ENCODE results near the gene OLA1. TPM values are rescaled to one million over a fixed set of nuclear protein-coding genes. Genes with fewer than 3 reads are reported as not detected.

Gene OLA1
- total RNA-seq, 1 experiment from 2014 or later = 126 TPM

- ChIA-PET CTCF (no interaction called here), POLR2A (no interaction called here)
- Histone ChIP-seq H3K4me3 (ENCODE audit: low read depth in 2 of 2, low read length in 2 of 2) (no peak overlapping the region), H3K27ac (ENCODE audit: low read length) (no peak overlapping the region), H3K9me3 (ENCODE audit: control insufficient read depth, insufficient read depth, low read depth, low read length) (no peaks in the 10 kb centered on the region), H3K4me1 (ENCODE audit: control insufficient read depth, insufficient read depth, low read length) (no peaks in the 10 kb centered on the region), H3K36me3 (ENCODE audit: control insufficient read depth, insufficient read depth, low read length) (peaks cover 24% of the 10 kb centered on the region; the same call in 1 of the 2 replicates), H3K27me3 (ENCODE audit: control insufficient read depth, insufficient read depth, low read length) (no peaks in the 10 kb centered on the region)
- intact Hi-C loops (cut with micrococcal nuclease; ENCODE audit: unreplicated experiment) = no loop called here
- TF ChIP-seq POLR2AphosphoS5 (IDR thresholded peaks at IDR 0.05; ENCODE audit: low read depth, low read length) (no peak), TCF7L2 (IDR thresholded peaks at IDR 0.05; ENCODE audit: low read depth, low read length) (no peak), CTCF (IDR thresholded peaks at IDR 0.05) (no peak), SIN3A (IDR thresholded peaks at IDR 0.05; ENCODE audit: borderline replicate concordance, insufficient read depth, low read depth, low read length) (no peak), REST (IDR thresholded peaks at IDR 0.05; ENCODE audit: insufficient read depth in 1 of 2, low read depth in 2 of 2, low read length in 1 of 2) (no peak)
- no TSS peak for BruUV-seq (replicated peaks)
- in situ Hi-C loops (cut with HindIII; ENCODE audit: low pct_unique_long_range_greater_than_20kb, low sequenced_read_pairs) = no loop called here
- ATAC-seq = no peak
- DNase-seq (ENCODE audit: low read depth, low spot score) = no peak
These were observed 23.6 kb downstream of the OLA1 start for GRCh38 chr2:174224665-174225288.

GRCh38 chr2:174224125-174224524 lies 24.2 kb downstream of the OLA1 start:
- ChIA-PET CTCF (no interaction called here), POLR2A (interaction anchor here (0.7 kb wide), 1 partner anchor 102 kb away, joined by 3 read pairs; no protein-coding TSS in a partner anchor)
- peaks cover 24% of the 10 kb centered on the region; the same call in 1 of the 2 replicates for H3K36me3 ChIP-seq (ENCODE audit: control insufficient read depth, insufficient read depth, low read length)
- no peak for ATAC-seq
- BruUV-seq (replicated peaks) = no TSS peak
- in situ Hi-C loops (cut with HindIII; ENCODE audit: low pct_unique_long_range_greater_than_20kb, low sequenced_read_pairs) = no loop called here
- no peak overlapping the region for H3K4me3 ChIP-seq (ENCODE audit: low read depth in 2 of 2, low read length in 2 of 2)
- DNase-seq (ENCODE audit: low read depth, low spot score) = no peak
- no peak overlapping the region for H3K27ac ChIP-seq (ENCODE audit: low read length)
- TF ChIP-seq TCF7L2 (IDR thresholded peaks at IDR 0.05; ENCODE audit: low read depth, low read length) (no peak), CTCF (IDR thresholded peaks at IDR 0.05) (no peak)
- intact Hi-C loops (cut with micrococcal nuclease; ENCODE audit: unreplicated experiment) = no loop called here
- H3K27me3 ChIP-seq (ENCODE audit: control insufficient read depth, insufficient read depth, low read length) = no peaks in the 10 kb centered on the region
- no peaks in the 10 kb centered on the region for H3K4me1 ChIP-seq (ENCODE audit: control insufficient read depth, insufficient read depth, low read length)
- no peaks in the 10 kb centered on the region for H3K9me3 ChIP-seq (ENCODE audit: control insufficient read depth, insufficient read depth, low read depth, low read length)
